ENCODE results near the gene EPB41L2. TPM values are rescaled to one million over a fixed set of nuclear protein-coding genes. Genes with fewer than 3 reads are reported as not detected.

Gene EPB41L2
- total RNA-seq, 6 donors from 2014 or later, result 68.7 to 201 (median 98.2) TPM

- Histone ChIP-seq H3K9me3 (no peaks in the 10 kb centered on the region), H3K4me1 (peaks cover 11 to 29% (median 21%) of the 10 kb centered on the region in 4 donors), H3K4me3 (no peak overlapping the region), H3K27ac (peak overlapping the region in 2 of 4 donors; percentile 28 to 50), H3K36me3 (no peaks in the 10 kb centered on the region), H3K27me3 (no peaks in the 10 kb centered on the region)
- peak in 1 of 2 donors; percentile 69 for ATAC-seq (ENCODE audit: low FRiP score in 2 of 2)
- no peak for DNase-seq
- TF ChIP-seq EP300 (IDR thresholded peaks at IDR 0.05) (no peak), CTCF (IDR thresholded peaks at IDR 0.05) (no peak), POLR2A (IDR thresholded peaks at IDR 0.05) (no peak), POLR2AphosphoS5 (IDR thresholded peaks at IDR 0.05) (no peak)
- 52 to 62% methylated on average over 3 of the region's 3 CpGs for WGBS, 2 donors
Measured at GRCh38 chr6:131015630-131016263, 47.3 kb downstream of the EPB41L2 start.

- Histone ChIP-seq H3K36me3 (no peaks in the 10 kb centered on the region), H3K27ac (peak overlapping the region in 2 of 4 donors; percentile 28 to 50), H3K4me3 (no peak overlapping the region), H3K27me3 (no peaks in the 10 kb centered on the region), H3K9me3 (no peaks in the 10 kb centered on the region), H3K4me1 (peaks cover 11 to 29% (median 21%) of the 10 kb centered on the region in 4 donors)
- DNase-seq (no peak), ATAC-seq (ENCODE audit: low FRiP score in 2 of 2) (no peak)
- 16 to 30% methylated on average over 4 of the region's 4 CpGs for WGBS, 2 donors
- TF ChIP-seq CTCF (IDR thresholded peaks at IDR 0.05) (no peak), EP300 (IDR thresholded peaks at IDR 0.05) (no peak), POLR2A (IDR thresholded peaks at IDR 0.05) (no peak), POLR2AphosphoS5 (IDR thresholded peaks at IDR 0.05) (no peak)
Measured at GRCh38 chr6:131015025-131015591, 47.9 kb downstream of the EPB41L2 start.

GRCh38 chr6:131014080-131014776 lies 48.8 kb downstream of the EPB41L2 start:
- Histone ChIP-seq H3K9me3 (no peaks in the 10 kb centered on the region), H3K27ac (peak overlapping the region in 2 of 4 donors; percentile 48 to 50), H3K27me3 (no peaks in the 10 kb centered on the region), H3K36me3 (no peaks in the 10 kb centered on the region), H3K4me3 (no peak overlapping the region), H3K4me1 (peaks cover 11 to 29% (median 21%) of the 10 kb centered on the region in 4 donors)
- TF ChIP-seq CTCF (IDR thresholded peaks at IDR 0.05) (no peak), POLR2AphosphoS5 (IDR thresholded peaks at IDR 0.05) (no peak), POLR2A (IDR thresholded peaks at IDR 0.05) (no peak), EP300 (IDR thresholded peaks at IDR 0.05) (no peak)
- DNase-seq (no peak), ATAC-seq (ENCODE audit: low FRiP score in 2 of 2) (peak in 1 of 2 donors; percentile 53)
- 43 to 61% methylated on average over 5 of the region's 5 CpGs for WGBS, 2 donors

- DNase-seq (no peak), ATAC-seq (ENCODE audit: low FRiP score in 2 of 2) (peak in 1 of 2 donors; percentile 54)
- Histone ChIP-seq H3K36me3 (no peaks in the 10 kb centered on the region), H3K4me1 (peaks cover 11 to 29% (median 21%) of the 10 kb centered on the region in 4 donors), H3K4me3 (peak overlapping the region in 1 of 4 donors; percentile 7), H3K27ac (peak overlapping the region in 2 of 4 donors; percentile 28 to 48), H3K9me3 (peaks cover 0 to 1% (median 0%) of the 10 kb centered on the region in 4 donors), H3K27me3 (no peaks in the 10 kb centered on the region)
- no peak for TF ChIP-seq CTCF (IDR thresholded peaks at IDR 0.05)
- WGBS, 2 donors, result 24 to 39% methylated on average over 2 of the region's 2 CpGs
Measured at GRCh38 chr6:131013495-131013894, 49.5 kb downstream of the EPB41L2 start.

All from upper lobe of left lung (tissue), 6 donors.